Stomach (tissue), 4 donors: ENCODE measurements around the gene SRPRB.

Experiments used
- POLR2A ChIP-seq, 4 donors: fragments of 450-650 bp; IDR thresholded peaks; one replicate each; pipeline ENCODE4 v1.6.1; 2016; ENCODE audit warnings: antibody characterized with exemption in 4 of 4, control low read depth in 2 of 4, mild to moderate bottlenecking in 1 of 4, moderate library complexity in 1 of 4
- TF ChIP-seq, protein P1 (sequence below), 7 experiments: fragments of 450-650 bp in 4 of 7; fragments of 200-600 bp in 3 of 7; sonication (generic) in 3 of 7; IDR thresholded peaks; one replicate each; pipeline ENCODE4 v1.5.1; 2016 to 2019; ENCODE audit warnings: antibody characterized with exemption in 7 of 7, control low read depth in 2 of 7, mild to moderate bottlenecking in 1 of 7

GRCh38 chr3:133820129-133820528, 14.5 kb downstream of the SRPRB start:
- TF ChIP-seq, protein P1, sequence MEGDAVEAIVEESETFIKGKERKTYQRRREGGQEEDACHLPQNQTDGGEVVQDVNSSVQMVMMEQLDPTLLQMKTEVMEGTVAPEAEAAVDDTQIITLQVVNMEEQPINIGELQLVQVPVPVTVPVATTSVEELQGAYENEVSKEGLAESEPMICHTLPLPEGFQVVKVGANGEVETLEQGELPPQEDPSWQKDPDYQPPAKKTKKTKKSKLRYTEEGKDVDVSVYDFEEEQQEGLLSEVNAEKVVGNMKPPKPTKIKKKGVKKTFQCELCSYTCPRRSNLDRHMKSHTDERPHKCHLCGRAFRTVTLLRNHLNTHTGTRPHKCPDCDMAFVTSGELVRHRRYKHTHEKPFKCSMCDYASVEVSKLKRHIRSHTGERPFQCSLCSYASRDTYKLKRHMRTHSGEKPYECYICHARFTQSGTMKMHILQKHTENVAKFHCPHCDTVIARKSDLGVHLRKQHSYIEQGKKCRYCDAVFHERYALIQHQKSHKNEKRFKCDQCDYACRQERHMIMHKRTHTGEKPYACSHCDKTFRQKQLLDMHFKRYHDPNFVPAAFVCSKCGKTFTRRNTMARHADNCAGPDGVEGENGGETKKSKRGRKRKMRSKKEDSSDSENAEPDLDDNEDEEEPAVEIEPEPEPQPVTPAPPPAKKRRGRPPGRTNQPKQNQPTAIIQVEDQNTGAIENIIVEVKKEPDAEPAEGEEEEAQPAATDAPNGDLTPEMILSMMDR (IDR thresholded peaks at IDR 0.05), result no peak
- TF ChIP-seq POLR2A (IDR thresholded peaks at IDR 0.05), result no peak
